Activated T-cell treated with anti-CD3 and anti-CD28 coated beads, Interleukin-2, amount 50 U/mL, for 1 hour (primary cell): ENCODE data around the gene KCNMA1.

ENCODE experiments used
- DNase-seq: peaks from one replicate; pipeline ENCODE4 v3.0.0-alpha.2; 2020

KCNMA1 gene

DNA sequence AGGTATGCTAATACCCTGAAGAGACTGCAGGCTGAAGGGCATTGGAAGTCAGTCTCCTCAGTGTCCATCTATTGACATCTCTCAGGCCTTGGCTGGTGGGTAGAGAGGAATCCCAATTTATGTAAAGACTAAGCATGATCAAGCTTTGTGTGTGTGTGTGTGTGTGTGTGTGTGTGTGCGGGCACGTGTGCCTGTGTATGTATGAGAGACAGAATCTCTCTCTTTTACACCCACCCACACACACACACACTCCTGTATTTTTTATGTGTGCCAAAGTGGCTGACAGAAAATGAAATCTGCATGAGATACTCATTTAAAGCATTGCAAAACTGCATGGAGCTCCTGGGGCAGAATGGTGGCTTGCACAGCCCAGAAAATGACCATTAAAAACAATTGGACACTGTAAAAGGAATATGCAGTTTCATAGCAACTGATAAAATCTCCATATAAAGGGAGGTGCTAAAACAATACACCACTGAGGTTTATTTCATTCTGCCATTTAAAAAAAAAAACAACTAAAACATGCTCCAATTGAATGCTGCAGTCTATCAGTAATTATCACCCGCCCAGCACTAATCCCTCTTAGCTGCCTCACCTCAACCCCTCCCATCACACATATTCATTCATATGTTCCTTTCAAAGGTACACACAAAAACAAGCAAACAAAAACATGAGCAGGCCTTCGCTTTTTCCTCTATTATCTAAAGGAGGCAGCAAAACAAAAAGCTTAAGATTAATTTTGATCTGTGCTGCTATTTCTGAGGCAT, 385.0 kb downstream of the KCNMA1 start:
- no peak for DNase-seq

DNA sequence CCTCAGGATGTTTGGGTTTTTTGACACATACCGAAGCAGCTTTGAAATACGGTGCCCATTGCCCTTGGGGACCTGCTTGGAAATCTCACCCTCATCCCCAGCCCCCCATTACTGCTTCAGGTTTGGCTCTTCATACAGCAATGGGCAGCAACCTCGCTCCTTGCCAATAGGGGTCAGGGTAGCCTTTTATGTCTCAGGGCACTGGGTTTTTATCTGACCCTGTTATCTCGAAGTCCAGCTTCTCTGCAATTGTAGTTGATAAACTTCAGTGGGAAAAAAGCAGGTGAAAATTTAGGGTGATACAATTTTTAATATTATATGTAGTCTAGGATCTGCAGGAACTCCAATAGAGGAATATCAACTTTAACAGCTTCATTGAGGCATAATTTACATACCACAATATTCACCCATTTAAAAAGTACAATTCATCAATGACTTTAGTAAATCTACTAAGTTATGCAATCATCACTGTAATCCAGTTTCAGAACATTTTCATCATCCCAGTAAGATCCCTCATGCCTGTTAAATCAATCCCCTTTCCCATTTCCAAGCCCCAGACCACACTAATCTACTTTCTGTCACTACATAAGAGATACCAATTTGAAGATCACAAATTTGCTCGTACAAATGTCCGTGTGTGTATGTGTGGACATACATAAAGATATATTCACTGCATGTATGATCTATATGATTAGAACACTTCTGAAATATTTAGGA, 386.2 kb downstream of the KCNMA1 start:
- no peak for DNase-seq

DNA sequence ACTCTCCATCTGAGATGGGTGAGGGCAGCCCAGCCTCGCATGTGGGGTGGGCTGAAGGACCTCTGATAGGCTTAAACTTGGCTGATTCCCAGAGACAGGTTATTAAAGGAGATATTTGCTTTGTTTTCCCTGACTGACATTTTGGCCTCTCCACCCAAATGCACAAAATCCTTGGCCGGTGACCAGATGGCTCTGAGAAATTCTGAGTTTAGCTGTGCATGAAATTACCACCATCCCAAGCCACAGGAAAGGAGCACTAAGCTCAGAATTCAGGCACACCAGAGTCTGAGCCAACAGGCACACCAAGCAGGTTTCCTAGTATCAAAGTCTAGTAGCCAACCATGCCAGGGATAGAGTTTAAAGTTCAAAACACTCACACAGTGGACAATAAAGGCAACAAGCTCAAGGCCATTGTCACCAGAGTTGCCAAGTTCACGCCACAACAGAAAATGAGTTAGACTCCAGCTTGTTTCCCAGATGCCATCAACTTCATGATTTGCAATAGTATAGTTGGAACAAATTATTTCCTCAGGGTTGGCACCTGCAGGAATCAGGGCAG, 387.6 kb downstream of the KCNMA1 start:
- no peak for DNase-seq

DNA sequence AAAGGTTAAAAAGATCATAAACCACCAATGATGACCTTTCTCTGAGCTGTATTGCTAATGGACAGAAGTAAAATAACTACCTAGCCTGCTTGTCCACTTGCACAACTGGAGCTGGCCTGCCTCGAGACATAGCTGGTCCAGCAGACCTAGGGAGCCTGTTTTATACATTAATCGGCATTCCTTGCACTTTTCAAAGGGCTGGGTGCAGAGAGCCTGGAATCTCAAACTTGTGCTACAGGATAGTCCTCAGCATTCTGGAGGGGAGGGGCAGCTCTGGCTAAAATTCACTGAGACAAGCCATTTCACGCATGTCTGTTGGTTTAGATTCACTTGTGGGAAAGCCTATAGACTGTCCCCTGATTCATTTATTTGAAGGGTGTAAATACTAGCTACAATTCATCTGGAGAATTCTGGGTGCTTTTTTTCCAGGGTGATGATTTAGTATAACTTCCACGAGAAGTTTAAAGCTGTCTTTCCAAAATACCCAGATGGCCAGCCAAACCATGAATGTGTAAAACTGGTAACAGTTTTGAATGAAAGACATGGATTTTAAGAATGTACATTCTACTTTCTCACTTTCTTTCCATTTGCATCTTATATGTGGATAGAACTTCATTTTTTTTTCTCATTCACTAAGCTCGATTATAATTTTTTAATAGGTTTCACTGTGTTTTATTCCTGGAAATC, 389.4 kb downstream of the KCNMA1 start:
- no peak for DNase-seq

DNA sequence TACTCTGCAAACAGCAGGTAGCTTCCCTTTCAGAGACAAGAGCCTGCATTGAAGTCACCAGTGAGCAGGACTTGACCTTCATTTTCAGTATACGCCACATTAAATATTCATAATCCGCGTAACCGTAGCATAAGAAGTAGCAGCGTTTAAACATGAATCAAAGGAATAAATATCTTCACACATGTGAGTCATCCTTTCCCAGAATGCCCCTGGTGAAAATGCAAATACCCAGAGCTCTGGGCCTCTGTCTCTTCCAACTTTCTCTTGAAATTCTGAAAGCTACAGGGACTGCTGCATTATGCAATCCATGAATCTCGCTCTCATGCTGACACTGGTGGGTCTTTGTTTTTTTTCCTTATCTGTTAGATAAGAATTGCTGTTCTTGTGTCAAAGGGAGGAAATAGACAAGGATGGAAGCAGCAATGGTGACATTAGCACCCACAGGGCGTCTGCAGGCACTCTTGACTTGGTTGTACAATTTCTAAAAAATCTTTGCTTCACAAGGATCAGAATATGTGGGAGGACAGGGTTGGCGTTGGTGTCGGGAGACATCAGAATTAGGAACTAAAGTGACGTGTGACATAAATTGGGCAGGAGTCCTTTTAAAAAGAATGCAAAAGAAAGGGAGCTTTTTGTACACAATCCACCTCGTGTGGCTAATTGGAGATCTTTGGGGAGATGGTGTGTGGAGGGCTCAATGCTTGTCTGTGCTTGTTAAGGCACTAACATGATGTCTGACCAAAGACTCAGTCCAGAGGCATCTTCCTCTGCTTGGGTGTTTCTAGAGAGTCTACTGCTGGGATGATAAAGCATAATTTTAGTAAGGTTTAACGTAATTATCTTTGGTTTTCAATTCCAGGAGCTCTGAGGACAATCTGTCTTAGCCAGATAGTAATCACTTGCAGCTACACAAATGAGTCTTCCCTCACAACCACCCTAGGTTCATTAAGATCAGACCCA, 390.3 kb downstream of the KCNMA1 start:
- DNase-seq: no peak

DNA sequence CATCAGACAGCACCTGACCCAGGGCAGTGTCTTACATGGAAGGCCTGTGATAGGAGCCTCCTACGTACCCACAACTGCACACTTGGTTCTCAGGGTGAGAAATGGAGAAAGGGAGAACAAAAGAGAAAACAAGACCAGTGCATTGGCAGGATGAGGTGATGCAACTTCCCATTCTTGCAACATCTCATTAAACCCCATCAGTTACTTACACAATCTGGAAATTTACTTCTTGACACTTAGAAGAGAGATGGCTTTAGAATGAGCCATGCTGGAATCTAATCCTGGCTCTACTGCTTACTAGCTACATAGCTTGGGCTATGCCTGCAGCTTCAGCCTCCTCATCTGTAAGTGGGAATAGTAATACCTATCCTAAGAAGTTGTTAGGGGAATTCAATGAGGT, 391.7 kb downstream of the KCNMA1 start:
- no peak for DNase-seq

DNA sequence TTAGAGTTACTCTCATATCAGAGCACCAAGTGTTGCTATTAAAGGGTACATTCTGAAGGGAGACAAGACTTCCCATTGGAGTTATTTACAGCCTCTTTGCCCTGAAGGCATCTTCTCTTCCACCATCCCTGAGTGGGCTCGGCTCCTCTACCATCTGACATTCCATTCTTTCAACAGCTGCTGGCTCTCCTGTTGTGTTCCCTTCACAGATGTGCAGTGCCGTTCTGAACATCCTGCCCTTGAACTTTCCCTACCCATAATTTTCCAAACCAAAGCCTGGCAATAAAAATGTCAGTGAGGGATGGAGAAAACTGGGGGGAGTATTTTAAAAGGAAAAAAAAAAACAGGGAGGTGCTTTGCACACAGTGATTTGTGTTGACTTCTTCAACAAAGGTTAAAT, 392.9 kb downstream of the KCNMA1 start:
- DNase-seq: no peak

DNA sequence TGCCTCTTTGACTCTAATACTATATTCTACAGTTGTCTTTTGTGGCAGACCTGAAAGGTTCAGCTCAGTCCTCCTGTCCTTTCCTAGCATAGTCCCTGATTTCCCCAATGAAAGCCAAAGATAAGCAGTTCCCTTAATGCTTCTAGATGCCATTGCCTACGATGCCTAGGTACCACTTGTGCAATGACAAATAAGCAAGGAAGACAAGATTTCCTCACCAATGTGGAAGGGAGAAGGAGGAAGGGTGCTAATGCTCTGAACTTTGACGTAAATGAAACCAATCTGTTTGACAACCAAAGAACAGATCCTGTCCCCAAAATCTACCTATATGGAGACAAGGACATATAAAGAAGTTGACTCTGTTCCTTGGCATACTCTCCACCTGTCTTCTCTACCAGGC, 393.3 kb downstream of the KCNMA1 start:
- DNase-seq: no peak

DNA sequence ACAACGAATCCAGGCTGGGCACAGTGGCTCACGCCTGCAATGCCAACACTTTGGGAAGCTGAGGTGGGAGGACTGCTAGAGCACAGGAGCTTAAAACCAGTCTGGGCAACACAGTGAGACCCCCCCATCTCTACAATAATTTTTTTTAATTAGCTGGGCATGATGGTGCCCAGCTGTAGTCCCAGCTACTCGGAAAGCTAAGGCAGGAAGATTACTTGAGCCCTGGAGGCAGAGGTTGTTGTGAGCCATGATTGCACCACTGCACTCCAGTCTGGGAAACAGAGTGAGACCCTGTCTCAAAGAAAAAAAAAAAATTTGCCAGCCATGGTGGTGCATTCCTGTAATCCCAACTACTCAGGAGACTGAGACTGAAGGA, 396.3 kb downstream of the KCNMA1 start:
- DNase-seq: no peak

DNA sequence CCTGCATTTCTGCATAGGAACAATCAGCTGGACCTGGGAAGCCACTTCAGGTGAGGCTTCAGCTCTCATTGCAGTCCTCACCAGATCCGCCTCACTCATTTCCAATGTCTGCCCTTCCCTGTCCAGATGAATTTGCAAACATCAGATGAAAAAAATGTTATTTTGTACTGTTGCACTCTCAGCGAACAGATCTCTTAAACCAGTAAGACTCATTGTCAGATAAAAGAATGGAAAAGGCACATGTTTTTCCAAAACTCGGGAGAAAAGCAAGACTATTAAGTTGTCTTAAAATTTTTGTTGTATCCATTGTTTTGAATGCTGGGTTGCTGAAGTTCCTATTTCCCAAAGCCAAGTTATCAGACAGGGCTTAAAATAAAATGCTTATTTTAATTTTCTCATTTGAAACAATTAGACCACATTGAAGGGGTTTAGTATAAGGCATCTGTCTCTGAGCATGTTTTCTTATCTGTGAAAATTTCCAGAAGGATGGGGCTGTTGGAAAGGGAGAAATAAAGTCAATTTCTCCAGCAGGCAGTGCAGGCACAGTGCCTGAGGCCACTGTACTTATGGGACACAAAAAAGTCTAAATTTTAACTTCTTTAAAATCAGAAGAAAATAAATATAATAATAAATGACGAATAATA, 396.8 kb downstream of the KCNMA1 start:
- DNase-seq: no peak

DNA sequence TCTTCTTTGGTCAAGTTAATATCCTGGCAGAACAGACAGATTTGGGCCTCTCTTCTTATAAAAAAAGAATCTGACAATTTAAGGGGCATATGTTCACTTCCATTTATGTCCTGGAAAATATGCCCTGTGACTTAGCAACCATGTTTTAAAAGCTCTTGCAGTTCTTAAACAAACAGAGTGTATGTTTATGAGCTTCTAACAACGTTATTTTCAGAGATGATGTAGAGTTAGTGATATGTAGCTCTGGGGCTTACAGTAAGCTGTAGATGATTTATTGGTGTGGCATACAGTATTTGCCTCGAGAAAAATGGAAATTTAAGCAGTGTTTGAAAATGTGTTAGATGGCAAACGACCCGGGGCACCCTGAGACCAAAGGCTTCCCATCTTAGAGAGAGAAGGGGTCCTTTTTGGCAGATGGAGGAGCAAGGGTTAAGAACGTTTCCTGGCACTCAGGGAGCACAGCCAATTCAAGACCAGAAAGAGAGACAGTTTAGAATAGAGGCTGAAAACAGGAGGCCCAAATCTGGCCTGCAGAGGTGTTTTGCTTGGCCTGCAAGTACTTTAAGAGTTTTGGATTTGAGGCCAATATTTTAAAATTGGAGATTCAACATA, 397.5 kb downstream of the KCNMA1 start:
- DNase-seq: no peak

DNA sequence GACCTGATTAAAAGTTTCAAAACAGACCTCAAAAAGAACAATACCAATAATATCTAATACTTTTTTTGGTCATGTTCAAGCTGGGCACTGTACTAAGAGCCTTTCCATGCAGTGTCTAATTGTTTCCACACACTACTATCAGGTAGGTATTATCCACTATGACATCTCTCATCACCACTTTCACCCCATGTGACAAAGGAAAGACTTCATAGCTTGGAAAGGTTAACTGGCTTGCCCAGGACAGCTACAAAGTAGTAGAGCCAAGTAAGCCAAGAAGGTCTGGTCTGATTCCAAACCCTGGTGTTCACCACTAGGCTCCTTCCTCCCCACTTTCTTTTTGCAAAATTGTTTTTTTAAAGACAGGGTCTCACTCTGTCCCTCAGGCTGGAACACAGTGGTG, 400.5 kb downstream of the KCNMA1 start:
- no peak for DNase-seq

DNA sequence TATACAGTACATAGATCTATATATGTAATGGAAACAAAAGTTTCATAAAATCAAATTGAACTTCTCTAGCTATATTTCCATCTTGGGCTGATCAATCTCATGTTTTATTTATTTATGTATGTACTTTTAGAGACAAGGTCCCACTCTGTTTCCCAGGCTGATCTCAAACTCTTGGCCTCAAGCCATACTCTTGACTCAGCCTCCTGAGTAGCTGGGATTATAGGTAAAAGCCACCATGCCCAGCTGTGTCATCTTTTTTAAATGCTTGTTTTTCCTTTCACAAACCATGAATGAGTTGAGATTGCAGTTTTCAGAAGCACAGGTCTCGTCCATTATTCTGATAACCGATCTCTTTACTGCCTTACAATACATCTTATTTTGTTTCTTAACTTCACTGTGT, 400.9 kb downstream of the KCNMA1 start:
- no peak for DNase-seq

DNA sequence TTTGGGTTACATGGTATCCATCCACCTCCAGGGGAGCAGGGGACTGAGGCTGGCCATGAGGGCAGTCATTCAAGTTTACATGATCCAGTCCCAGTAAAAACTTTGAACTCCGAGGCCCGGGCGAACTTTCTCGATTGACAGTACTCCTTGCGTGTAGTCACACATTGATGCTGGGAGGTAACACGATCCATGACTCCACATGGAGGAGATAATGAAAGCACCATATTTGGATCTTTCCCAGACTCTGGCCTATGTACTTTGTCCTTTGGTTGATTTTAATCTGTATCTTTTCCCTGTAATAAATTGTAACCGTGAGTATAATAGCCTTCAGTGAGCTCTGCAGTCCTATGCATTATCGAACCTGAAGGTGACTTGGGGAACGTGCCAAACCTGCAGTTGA, 401.6 kb downstream of the KCNMA1 start:
- DNase-seq: no peak

DNA sequence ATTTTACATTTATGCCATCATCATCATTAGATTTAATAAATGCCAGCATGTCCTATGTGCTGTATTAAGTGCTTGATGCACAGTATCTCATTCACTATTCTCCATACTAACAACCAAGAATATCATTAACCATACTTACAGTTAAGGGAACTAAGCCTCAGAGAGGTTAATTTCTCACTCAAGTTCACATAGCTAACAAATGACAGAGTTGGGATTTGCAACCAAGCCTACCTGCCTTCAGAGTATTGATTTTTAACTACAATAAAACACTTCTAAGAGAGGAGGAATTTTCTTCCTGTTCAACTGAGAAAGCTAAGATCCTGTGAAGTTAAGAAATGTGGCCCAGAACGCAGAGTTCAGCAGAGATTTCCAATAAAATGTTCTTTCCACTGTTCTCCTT, 403.0 kb downstream of the KCNMA1 start:
- no peak for DNase-seq

DNA sequence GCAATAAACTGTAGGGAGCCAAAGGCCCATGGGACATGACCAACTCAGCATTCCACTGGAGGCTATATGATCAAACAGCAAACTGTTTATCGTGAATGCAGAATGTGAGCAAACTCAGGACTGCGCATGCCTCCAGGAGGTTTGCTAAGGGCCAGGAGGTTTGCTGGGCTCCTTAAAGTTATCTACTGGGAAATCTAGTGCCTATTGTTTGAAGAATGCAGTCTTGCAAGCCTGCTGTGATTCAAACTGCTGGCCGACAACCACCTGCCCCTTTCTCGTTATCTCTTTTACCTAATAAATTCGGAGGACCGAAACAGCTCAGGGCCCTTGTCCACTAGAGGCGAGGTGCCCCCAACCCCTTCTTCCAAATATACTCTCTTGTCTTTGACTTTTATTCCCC, 404.1 kb downstream of the KCNMA1 start:
- no peak for DNase-seq

DNA sequence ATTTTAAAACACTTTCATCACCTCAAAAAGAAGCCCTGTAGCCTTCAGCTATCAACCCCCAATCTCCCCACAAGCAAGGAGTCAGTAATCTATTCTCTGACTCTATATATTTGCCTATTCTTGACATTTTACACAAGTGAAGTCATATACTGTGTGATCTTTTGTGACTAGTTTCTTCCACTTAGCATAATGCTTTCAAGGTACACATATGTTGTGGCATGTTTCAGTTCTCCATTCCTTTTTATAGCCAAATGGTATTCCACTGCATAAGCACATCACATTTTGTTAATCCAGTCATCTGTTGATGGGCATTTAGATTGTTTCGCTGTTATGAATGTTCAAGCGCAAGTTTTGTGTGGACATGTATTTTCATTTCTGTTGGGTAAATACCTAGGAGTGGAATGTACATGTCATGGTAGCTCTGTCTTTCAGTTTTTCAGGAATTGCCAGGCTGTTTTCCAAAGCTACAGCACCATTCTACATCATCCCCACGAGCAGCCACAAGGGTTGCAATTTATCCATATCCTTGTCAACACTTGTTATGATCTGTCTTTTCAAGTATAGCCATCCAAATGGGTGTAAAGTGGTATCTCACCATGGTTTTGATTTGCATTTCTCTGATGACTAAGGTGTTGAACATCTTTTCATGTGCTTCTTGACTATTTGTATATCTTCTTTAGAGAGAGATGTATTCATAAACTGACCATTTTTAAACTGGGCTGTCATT, 405.6 kb downstream of the KCNMA1 start:
- DNase-seq: no peak

DNA sequence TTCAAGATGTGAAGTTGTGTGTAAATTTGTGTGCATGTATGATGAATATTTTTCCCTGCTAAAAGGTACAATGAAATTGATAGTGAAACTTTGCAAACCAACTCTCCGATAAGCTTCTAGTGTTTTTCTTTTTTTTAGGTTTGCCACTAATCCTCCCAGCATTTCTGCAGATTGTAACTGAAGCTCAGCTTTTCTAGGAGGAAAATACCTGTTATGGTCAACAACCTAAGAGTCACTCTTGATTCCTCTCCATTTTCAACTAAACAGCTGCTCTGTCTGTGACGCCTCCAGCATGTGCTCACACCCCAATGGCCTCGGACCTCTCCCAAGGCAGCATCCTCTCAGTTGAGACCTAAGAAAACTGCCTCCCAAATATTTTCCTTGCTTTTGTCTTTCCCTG, 406.2 kb downstream of the KCNMA1 start:
- DNase-seq: no peak

DNA sequence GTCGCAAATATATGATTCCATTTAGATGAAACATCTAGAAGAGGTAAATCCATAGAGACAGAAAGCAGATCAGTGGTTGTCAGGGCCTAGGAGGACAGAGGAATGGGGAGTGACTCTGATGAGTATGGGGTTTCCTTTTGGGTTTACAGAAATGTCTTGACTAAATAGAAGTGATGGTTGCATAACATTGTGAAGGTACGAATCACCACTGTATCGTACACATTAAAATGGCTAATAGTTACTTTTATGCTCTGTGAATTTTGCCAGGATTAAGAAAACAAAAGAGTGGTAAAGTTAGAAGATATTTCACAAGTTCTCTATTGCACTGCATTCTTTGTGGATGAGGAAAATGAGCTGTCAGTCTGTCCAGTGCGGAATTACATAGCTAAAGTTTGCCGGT, 407.4 kb downstream of the KCNMA1 start:
- no peak for DNase-seq

DNA sequence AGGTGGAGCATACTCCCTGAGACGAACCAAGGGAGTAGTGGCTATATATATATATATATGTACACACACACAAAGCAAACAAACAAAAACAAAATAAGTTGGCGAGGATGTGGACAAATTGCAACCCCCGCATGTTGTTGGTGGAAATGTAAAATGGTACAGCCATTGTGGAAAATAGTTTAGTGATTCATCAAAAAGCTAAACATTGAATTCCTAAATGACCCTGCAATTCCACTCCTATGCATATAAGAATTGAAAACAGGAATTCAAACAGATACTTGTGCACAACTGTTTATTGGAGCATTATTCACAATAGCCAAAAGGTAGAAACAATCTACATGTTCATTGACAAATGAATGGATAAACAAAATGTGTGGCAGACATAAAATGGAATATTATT, 407.9 kb downstream of the KCNMA1 start:
- no peak for DNase-seq

DNA sequence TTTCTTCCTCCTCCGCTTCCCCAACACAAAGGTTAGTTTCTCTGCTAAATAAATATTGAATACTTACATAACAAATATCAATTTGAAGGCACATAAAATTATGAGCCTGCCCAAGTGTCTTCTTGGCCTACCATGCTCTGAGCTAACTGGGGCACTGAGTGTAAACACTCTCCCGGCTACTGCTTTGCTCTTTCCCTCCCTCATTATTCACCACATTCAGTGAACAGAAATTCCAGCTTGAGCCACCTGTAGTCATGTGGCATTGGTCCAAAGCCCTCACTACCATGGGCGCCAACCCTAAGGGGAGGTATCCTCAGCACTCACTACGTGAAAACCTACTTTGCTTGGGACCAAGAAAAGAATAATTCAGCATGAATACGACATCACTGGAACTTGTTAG, 409.0 kb downstream of the KCNMA1 start:
- no peak for DNase-seq
